Ascending aorta (tissue), 2 donors: ENCODE results near the gene KAT2A. TPM values are rescaled to one million over a fixed set of nuclear protein-coding genes. Genes with fewer than 3 reads are reported as not detected.

Source experiments
- DNase-seq, 2 donors: peaks; one replicate each; pipeline ENCODE4 v3.0.0-alpha.2; 2019; ENCODE audit warnings: low spot score in 2 of 2
- H3K27ac ChIP-seq, 2 donors: fragments of 200-600 bp; sonication (generic); one replicate each; pipeline ENCODE4 v1.5.1; 2016 to 2017; ENCODE audit warnings: mild to moderate bottlenecking in 1 of 2
- H3K27me3 ChIP-seq: fragments of 200-600 bp; sonication (generic); one replicate; pipeline ENCODE4 v1.5.1; 2017
- H3K36me3 ChIP-seq, 2 donors: fragments of 200-600 bp; sonication (generic); one replicate each; pipeline ENCODE4 v1.5.1; 2016
- H3K4me1 ChIP-seq, 2 donors: fragments of 200-600 bp; sonication (generic); one replicate each; pipeline ENCODE4 v1.5.1; 2016 to 2017; ENCODE audit warnings: mild to moderate bottlenecking in 1 of 2
- H3K4me3 ChIP-seq, 2 donors: fragments of 200-600 bp; sonication (generic); one replicate each; pipeline ENCODE4 v1.5.1; 2016 to 2017; ENCODE audit warnings: mild to moderate bottlenecking in 1 of 2
- H3K9me3 ChIP-seq, 2 donors: fragments of 200-600 bp; sonication (generic); one replicate each; pipeline ENCODE4 v1.5.1; 2016
- CTCF ChIP-seq, 3 experiments: fragments of 200-600 bp in 2 of 3; fragments of 450-650 bp in 1 of 3; sonication (generic) in 2 of 3; IDR thresholded peaks; one replicate each; pipeline ENCODE4 v1.5.1; 2016 to 2019; ENCODE audit warnings: antibody characterized with exemption in 3 of 3, mild to moderate bottlenecking in 1 of 3, moderate library complexity in 1 of 3
- intact Hi-C: fragments of 100-400 bp; cut with DNase I; formaldehyde crosslinking; loops from one replicate; pipeline ENCODE4 v1.15.1; 2023
- total RNA-seq: library from RNA; depleted of rRNA; stranded (reverse); fragments of >200 nt; gene quantifications from one replicate; pipeline ENCODE4 v1.1.0, GENCODE V29; 2016

KAT2A gene
- total RNA-seq, 1 donor from 2014 or later, result 94.3 TPM

GRCh38 chr17:42078396-42079043 is 42.6 kb downstream of the KAT2A start:
- H3K4me3 ChIP-seq, result no peak overlapping the region
- intact Hi-C loops, result no loop called here
- no peaks in the 10 kb centered on the region for H3K4me1 ChIP-seq
- no peaks in the 10 kb centered on the region for H3K9me3 ChIP-seq
- no peaks in the 10 kb centered on the region for H3K27me3 ChIP-seq
- DNase-seq, result no peak
- H3K27ac ChIP-seq, result no peak overlapping the region
- no peak for TF ChIP-seq CTCF (IDR thresholded peaks at IDR 0.05)
- no peaks in the 10 kb centered on the region for H3K36me3 ChIP-seq

- no peaks in the 10 kb centered on the region for H3K9me3 ChIP-seq
- H3K36me3 ChIP-seq, result no peaks in the 10 kb centered on the region
- no peak overlapping the region for H3K4me3 ChIP-seq
- TF ChIP-seq CTCF (IDR thresholded peaks at IDR 0.05), result no peak
- intact Hi-C loops, result no loop called here
- H3K4me1 ChIP-seq, result no peaks in the 10 kb centered on the region
- H3K27ac ChIP-seq, result no peak overlapping the region
- H3K27me3 ChIP-seq, result no peaks in the 10 kb centered on the region
- no peak for DNase-seq
These were observed 43.4 kb downstream of the KAT2A start for GRCh38 chr17:42077755-42078154.

GRCh38 chr17:42076797-42077559 is 44.2 kb downstream of the KAT2A start:
- Histone ChIP-seq H3K27ac (no peak overlapping the region), H3K9me3 (no peaks in the 10 kb centered on the region), H3K4me1 (peaks cover 0 to 3% of the 10 kb centered on the region in 2 donors), H3K36me3 (no peaks in the 10 kb centered on the region), H3K4me3 (no peak overlapping the region), H3K27me3 (no peaks in the 10 kb centered on the region)
- no peak for TF ChIP-seq CTCF (IDR thresholded peaks at IDR 0.05)
- intact Hi-C loops, result no loop called here
- DNase-seq, result no peak

GRCh38 chr17:42075789-42076188 is 45.4 kb downstream of the KAT2A start:
- no peak overlapping the region for H3K4me3 ChIP-seq
- no peak for TF ChIP-seq CTCF (IDR thresholded peaks at IDR 0.05)
- no peaks in the 10 kb centered on the region for H3K9me3 ChIP-seq
- H3K4me1 ChIP-seq, result peaks cover 0 to 3% of the 10 kb centered on the region in 2 donors
- DNase-seq, result no peak
- intact Hi-C loops, result no loop called here
- no peaks in the 10 kb centered on the region for H3K27me3 ChIP-seq
- no peaks in the 10 kb centered on the region for H3K36me3 ChIP-seq
- H3K27ac ChIP-seq, result no peak overlapping the region

GRCh38 chr17:42072323-42073187 is 48.6 kb downstream of the KAT2A start:
- TF ChIP-seq CTCF (IDR thresholded peaks at IDR 0.05), result no peak
- Histone ChIP-seq H3K36me3 (no peaks in the 10 kb centered on the region), H3K27me3 (no peaks in the 10 kb centered on the region), H3K4me3 (peak overlapping the region; percentile 39 to 45), H3K27ac (no peak overlapping the region), H3K9me3 (no peaks in the 10 kb centered on the region), H3K4me1 (peaks cover 0 to 3% of the 10 kb centered on the region in 2 donors)
- intact Hi-C loops, result no loop called here
- DNase-seq, result no peak
